HepG2 (cell line): ENCODE data around the gene PRKCD. TPM values are rescaled to one million over a fixed set of nuclear protein-coding genes. Genes with fewer than 3 reads are reported as not detected.

Experiments used
- ETV5 ChIP-seq: IDR thresholded peaks from 2 replicates; pipeline ENCODE4 v1.6.1; 2018; ENCODE audit warnings: missing biosample characterization, missing genetic modification reagents, inconsistent platforms, borderline replicate concordance
- FIP1L1 ChIP-seq: fragments of 200-400 bp; formaldehyde crosslinking; IDR thresholded peaks from 2 replicates; pipeline ENCODE4 v1.6.1; 2018; ENCODE audit warnings: low read depth, mild to moderate bottlenecking, low read length, moderate library complexity, borderline replicate concordance; ENCODE audit not compliant: insufficient read depth
- FOXA3 ChIP-seq: IDR thresholded peaks from 2 replicates; pipeline ENCODE4 v1.6.1; 2016; ENCODE audit warnings: missing genetic modification reagents, missing compliant biosample characterization
- HOXD1 ChIP-seq: sonication (generic); formaldehyde crosslinking; IDR thresholded peaks from 2 replicates; pipeline ENCODE4 v1.5.0; 2020; ENCODE audit warnings: missing genetic modification reagents
- IRF2 ChIP-seq: IDR thresholded peaks from 2 replicates; pipeline ENCODE4 v1.6.1; 2018; ENCODE audit warnings: missing genetic modification reagents, missing compliant biosample characterization
- JDP2 ChIP-seq: sonication (generic); formaldehyde crosslinking; IDR thresholded peaks from 2 replicates; pipeline ENCODE4 v1.8.1; 2022; ENCODE audit warnings: missing genetic modification reagents, borderline replicate concordance
- MTA3 ChIP-seq: sonication (generic); formaldehyde crosslinking; IDR thresholded peaks from 2 replicates; pipeline ENCODE4 v1.4.0; 2020; ENCODE audit warnings: missing genetic modification reagents
- MTF1 ChIP-seq: sonication (generic); formaldehyde crosslinking; IDR thresholded peaks from 2 replicates; pipeline ENCODE4 v1.5.0; 2020; ENCODE audit warnings: missing genetic modification reagents
- MYNN ChIP-seq: sonication (generic); formaldehyde crosslinking; IDR thresholded peaks from 2 replicates; pipeline ENCODE4 v1.4.0; 2020; ENCODE audit warnings: mild to moderate bottlenecking, low read depth, missing genetic modification reagents
- PAXIP1 ChIP-seq: sonication (generic); formaldehyde crosslinking; conservative IDR thresholded peaks from 2 replicates; pipeline ENCODE4 v1.4.0; 2020; ENCODE audit warnings: mild to moderate bottlenecking, missing genetic modification reagents, moderate library complexity
- PHF21A ChIP-seq: sonication (generic); formaldehyde crosslinking; IDR thresholded peaks from 2 replicates; pipeline ENCODE4 v1.5.0; 2020; ENCODE audit warnings: mild to moderate bottlenecking, missing genetic modification reagents
- THYN1 ChIP-seq: sonication (generic); formaldehyde crosslinking; IDR thresholded peaks from 2 replicates; pipeline ENCODE4 v1.8.1; 2023; ENCODE audit warnings: low read depth, mild to moderate bottlenecking, moderate library complexity, missing genetic modification reagents, borderline replicate concordance
- XRCC5 ChIP-seq: fragments of 200-400 bp; formaldehyde crosslinking; optimal IDR thresholded peaks from 2 replicates; pipeline ENCODE3; 2017; ENCODE audit warnings: mild to moderate bottlenecking, low read length
- ZBTB34 ChIP-seq: sonication (generic); formaldehyde crosslinking; IDR thresholded peaks from 2 replicates; pipeline ENCODE4 v1.8.0; 2022; ENCODE audit warnings: mild to moderate bottlenecking, missing genetic modification reagents
- ZNF275 ChIP-seq: sonication (generic); formaldehyde crosslinking; IDR thresholded peaks from 2 replicates; pipeline ENCODE4 v1.8.0; 2022; ENCODE audit warnings: missing genetic modification reagents, mild to moderate bottlenecking, inconsistent platforms, borderline replicate concordance
- ZNF343 ChIP-seq: sonication (generic); formaldehyde crosslinking; IDR thresholded peaks from 2 replicates; pipeline ENCODE4 v1.4.0; 2020; ENCODE audit warnings: mild to moderate bottlenecking, missing genetic modification reagents
- ZNF382 ChIP-seq: sonication (generic); formaldehyde crosslinking; IDR thresholded peaks from 2 replicates; pipeline ENCODE4 v1.5.0; 2020; ENCODE audit warnings: missing genetic modification reagents, mild to moderate bottlenecking, borderline replicate concordance
- ZNF569 ChIP-seq: sonication (generic); formaldehyde crosslinking; IDR thresholded peaks from 2 replicates; pipeline ENCODE4 v1.5.0; 2020; ENCODE audit warnings: mild to moderate bottlenecking, missing genetic modification reagents, moderate library complexity, borderline replicate concordance
- polyA plus RNA-seq, 8 experiments: library from polyadenylated mRNA; depleted of rRNA in 3 of 8; stranded (reverse) in 7 of 8; unstranded in 1 of 8; fragments of >200 nt; fragmentation: Illumina TruSeq in 4 of 8; extraction: Trizol in 4 of 8; gene quantifications; 2 replicates each; pipeline versions ENCODE4 v1.2.1 to v1.2.3, GENCODE V29; 2011 to 2016; ENCODE audit warnings: low read depth in 4 of 8, missing spikeins in 1 of 8, mixed read lengths in 1 of 8; ENCODE audit not compliant: insufficient read depth in 1 of 8
- total RNA-seq, 5 experiments: library from RNA; depleted of rRNA; stranded (reverse); fragments of >200 nt; fragmentation: Illumina TruSeq; extraction: Trizol; gene quantifications; 2 replicates each; pipeline ENCODE4 v1.2.3, GENCODE V29; 2016; ENCODE audit warnings: low read depth in 1 of 5
- TF ChIP-seq, protein P1 (sequence below): IDR thresholded peaks from 2 replicates; pipeline ENCODE4 v1.4.0; 2020; ENCODE audit warnings: mild to moderate bottlenecking, missing genetic modification reagents

PRKCD gene
- total and polyA plus RNA-seq, 2 of the 13 experiments (the other 11 are each of a cell fraction or from before 2014, with no cell fraction given), result 1.6 to 40.7 TPM

GRCh38 chr3:53170325-53171063, 9.5 kb downstream of the PRKCD start (continued):
- TF ChIP-seq HOXD1 (CRISPR knock-in tag), result 0 out of 2 replicates have a peak, but pooled peaks have one; percentile 43
- peak; percentile 67 for TF ChIP-seq PAXIP1
- TF ChIP-seq THYN1 (CRISPR knock-in tag), result no peak
- TF ChIP-seq MYNN (CRISPR knock-in tag), result no peak
- TF ChIP-seq PHF21A (CRISPR knock-in tag), result no peak
- no peak for TF ChIP-seq ZNF382 (CRISPR knock-in tag)
- TF ChIP-seq ZNF275 (CRISPR knock-in tag), result no peak
- TF ChIP-seq, protein P1, sequence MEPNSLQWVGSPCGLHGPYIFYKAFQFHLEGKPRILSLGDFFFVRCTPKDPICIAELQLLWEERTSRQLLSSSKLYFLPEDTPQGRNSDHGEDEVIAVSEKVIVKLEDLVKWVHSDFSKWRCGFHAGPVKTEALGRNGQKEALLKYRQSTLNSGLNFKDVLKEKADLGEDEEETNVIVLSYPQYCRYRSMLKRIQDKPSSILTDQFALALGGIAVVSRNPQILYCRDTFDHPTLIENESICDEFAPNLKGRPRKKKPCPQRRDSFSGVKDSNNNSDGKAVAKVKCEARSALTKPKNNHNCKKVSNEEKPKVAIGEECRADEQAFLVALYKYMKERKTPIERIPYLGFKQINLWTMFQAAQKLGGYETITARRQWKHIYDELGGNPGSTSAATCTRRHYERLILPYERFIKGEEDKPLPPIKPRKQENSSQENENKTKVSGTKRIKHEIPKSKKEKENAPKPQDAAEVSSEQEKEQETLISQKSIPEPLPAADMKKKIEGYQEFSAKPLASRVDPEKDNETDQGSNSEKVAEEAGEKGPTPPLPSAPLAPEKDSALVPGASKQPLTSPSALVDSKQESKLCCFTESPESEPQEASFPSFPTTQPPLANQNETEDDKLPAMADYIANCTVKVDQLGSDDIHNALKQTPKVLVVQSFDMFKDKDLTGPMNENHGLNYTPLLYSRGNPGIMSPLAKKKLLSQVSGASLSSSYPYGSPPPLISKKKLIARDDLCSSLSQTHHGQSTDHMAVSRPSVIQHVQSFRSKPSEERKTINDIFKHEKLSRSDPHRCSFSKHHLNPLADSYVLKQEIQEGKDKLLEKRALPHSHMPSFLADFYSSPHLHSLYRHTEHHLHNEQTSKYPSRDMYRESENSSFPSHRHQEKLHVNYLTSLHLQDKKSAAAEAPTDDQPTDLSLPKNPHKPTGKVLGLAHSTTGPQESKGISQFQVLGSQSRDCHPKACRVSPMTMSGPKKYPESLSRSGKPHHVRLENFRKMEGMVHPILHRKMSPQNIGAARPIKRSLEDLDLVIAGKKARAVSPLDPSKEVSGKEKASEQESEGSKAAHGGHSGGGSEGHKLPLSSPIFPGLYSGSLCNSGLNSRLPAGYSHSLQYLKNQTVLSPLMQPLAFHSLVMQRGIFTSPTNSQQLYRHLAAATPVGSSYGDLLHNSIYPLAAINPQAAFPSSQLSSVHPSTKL (CRISPR knock-in tag), result peak; percentile 60
- TF ChIP-seq MTF1 (CRISPR knock-in tag), result no peak
- no peak for TF ChIP-seq ZNF569
- TF ChIP-seq IRF2 (CRISPR knock-in tag), result peak; percentile 66; the same call in 1 of the 2 replicates
- TF ChIP-seq ZBTB34 (CRISPR knock-in tag), result peak; percentile 88; the same call in 1 of the 2 replicates
- no peak for TF ChIP-seq FIP1L1
- peak; percentile 71 for TF ChIP-seq XRCC5
- 0 out of 2 replicates have a peak, but pooled peaks have one; percentile 40 for TF ChIP-seq ETV5 (CRISPR knock-in tag)
- peak; percentile 43 for TF ChIP-seq FOXA3 (CRISPR knock-in tag)
- no peak for TF ChIP-seq MTA3 (CRISPR knock-in tag)
- TF ChIP-seq ZNF343 (CRISPR knock-in tag), result 0 out of 2 replicates have a peak, but pooled peaks have one; percentile 57
- no peak for TF ChIP-seq JDP2 (CRISPR knock-in tag)
